Upper lobe of left lung (tissue), 6 donors: ENCODE results near the gene FBLN1. TPM values are rescaled to one million over a fixed set of nuclear protein-coding genes. Genes with fewer than 3 reads are reported as not detected.

Experiments used
- ATAC-seq, 2 donors: fragments of 200-7000 bp; cut with Tn5 transposase; one replicate each; pipeline ENCODE4 v1.9.1; 2022; ENCODE audit warnings: mild to moderate bottlenecking in 2 of 2, moderate library complexity in 2 of 2; ENCODE audit not compliant: low FRiP score in 2 of 2
- DNase-seq, 2 donors: peaks; one replicate each; pipeline ENCODE4 v3.0.0-alpha.2; 2019 to 2020
- H3K27ac ChIP-seq, 4 donors: fragments of 200-600 bp; sonication (generic); one replicate each; pipeline ENCODE4 v1.5.1; 2016 to 2019
- H3K27me3 ChIP-seq, 4 donors: fragments of 200-600 bp; sonication (generic); one replicate each; pipeline ENCODE4 v1.5.1; 2017 to 2019
- H3K36me3 ChIP-seq, 4 donors: fragments of 200-600 bp; sonication (generic); one replicate each; pipeline ENCODE4 v1.5.1; 2016 to 2019
- H3K4me1 ChIP-seq, 4 donors: fragments of 200-600 bp; sonication (generic); one replicate each; pipeline ENCODE4 v1.5.1; 2018 to 2019
- H3K4me3 ChIP-seq, 4 donors: fragments of 200-600 bp; sonication (generic); one replicate each; pipeline ENCODE4 v1.5.1; 2017 to 2019; ENCODE audit warnings: mild to moderate bottlenecking in 2 of 4, moderate library complexity in 1 of 4
- H3K9me3 ChIP-seq, 4 donors: fragments of 200-600 bp; sonication (generic); one replicate each; pipeline ENCODE4 v1.5.1; 2018 to 2019
- CTCF ChIP-seq, 6 experiments: fragments of 450-650 bp in 4 of 6; fragments of 200-600 bp in 2 of 6; sonication (generic) in 2 of 6; IDR thresholded peaks; one replicate each; pipeline ENCODE4 v1.5.1; 2016 to 2019; ENCODE audit warnings: antibody characterized with exemption in 6 of 6
- EP300 ChIP-seq, 4 donors: sonication (generic); formaldehyde crosslinking; IDR thresholded peaks; one replicate each; pipeline ENCODE4 v1.5.1; 2017; ENCODE audit warnings: antibody characterized with exemption in 4 of 4, control low read depth in 2 of 4
- POLR2A ChIP-seq, 4 donors: fragments of 450-650 bp; IDR thresholded peaks; one replicate each; pipeline ENCODE4 v1.5.1; 2016 to 2017; ENCODE audit warnings: antibody characterized with exemption in 4 of 4, mild to moderate bottlenecking in 2 of 4
- POLR2AphosphoS5 ChIP-seq, 2 donors: sonication (generic); formaldehyde crosslinking; IDR thresholded peaks; one replicate each; pipeline ENCODE4 v1.5.1; 2017; ENCODE audit warnings: antibody characterized with exemption in 2 of 2
- WGBS, 2 donors: methylation state at CpG; one replicate each; pipeline ENCODE4 v1.1.5; 2017 to 2018; 5-methylcytosine and 5-hydroxymethylcytosine counted together
- total RNA-seq, 6 donors: library from RNA; depleted of rRNA in 4 of 6; stranded (reverse); fragments of >200 nt in 4 of 6; gene quantifications; one replicate each; pipeline versions ENCODE4 v1.1.0 to v1.2.1, GENCODE V29; 2016 to 2021
- donor health status: DM: no; HTN: no; CAD: no; lungs with moderate emphysema.
- donor health status: DM: no; HTN: yes; CAD: no; lungs with severe emphysema.

Gene FBLN1
- total RNA-seq, 6 donors from 2014 or later = 63.9 to 523 (median 207) TPM

- H3K27ac ChIP-seq = no peak overlapping the region
- peaks cover 0 to 12% (median 6%) of the 10 kb centered on the region in 4 donors for H3K9me3 ChIP-seq
- 87 to 89% methylated on average over 7 of the region's 7 CpGs for WGBS, 2 donors
- no peak overlapping the region for H3K4me3 ChIP-seq
- TF ChIP-seq CTCF (IDR thresholded peaks at IDR 0.05) (no peak), POLR2A (IDR thresholded peaks at IDR 0.05) (no peak), POLR2AphosphoS5 (IDR thresholded peaks at IDR 0.05) (no peak), EP300 (IDR thresholded peaks at IDR 0.05) (no peak)
- H3K4me1 ChIP-seq = peaks cover 2 to 5% (median 3%) of the 10 kb centered on the region in 4 donors
- peaks cover 0 to 7% (median 0%) of the 10 kb centered on the region in 4 donors for H3K36me3 ChIP-seq
- ATAC-seq (no peak), DNase-seq (no peak)
- H3K27me3 ChIP-seq = no peaks in the 10 kb centered on the region
These were observed 72.5 kb downstream of the FBLN1 start for GRCh38 chr22:45575173-45575572.

GRCh38 chr22:45575607-45576272 lies 73.1 kb downstream of the FBLN1 start:
- Histone ChIP-seq H3K27ac (no peak overlapping the region), H3K4me1 (peaks cover 2 to 5% (median 3%) of the 10 kb centered on the region in 4 donors), H3K4me3 (no peak overlapping the region), H3K36me3 (peaks cover 0 to 8% (median 0%) of the 10 kb centered on the region in 4 donors), H3K27me3 (no peaks in the 10 kb centered on the region), H3K9me3 (peaks cover 0 to 11% (median 4%) of the 10 kb centered on the region in 4 donors)
- DNase-seq (no peak), ATAC-seq (no peak)
- no peak for TF ChIP-seq CTCF (IDR thresholded peaks at IDR 0.05)
- TF ChIP-seq POLR2A (IDR thresholded peaks at IDR 0.05) = no peak
- no peak for TF ChIP-seq EP300 (IDR thresholded peaks at IDR 0.05)
- WGBS, 2 donors = 73 to 75% methylated on average over 6 to 18 of the region's 18 CpGs

GRCh38 chr22:45576273-45576625 lies 73.6 kb downstream of the FBLN1 start:
- no peak for ATAC-seq

GRCh38 chr22:45576730-45577464 lies 74.2 kb downstream of the FBLN1 start:
- Histone ChIP-seq H3K9me3 (peaks cover 0 to under 1% (median 0%) of the 10 kb centered on the region in 4 donors), H3K27me3 (no peaks in the 10 kb centered on the region), H3K36me3 (peaks cover 0 to 8% (median 0%) of the 10 kb centered on the region in 4 donors), H3K4me3 (no peak overlapping the region), H3K4me1 (peaks cover 2 to 5% (median 3%) of the 10 kb centered on the region in 4 donors), H3K27ac (no peak overlapping the region)
- DNase-seq (no peak), ATAC-seq (no peak)
- WGBS, 2 donors = 88 to 91% methylated on average over 19 of the region's 19 CpGs
- TF ChIP-seq EP300 (IDR thresholded peaks at IDR 0.05) (no peak), CTCF (IDR thresholded peaks at IDR 0.05) (no peak), POLR2A (IDR thresholded peaks at IDR 0.05) (no peak), POLR2AphosphoS5 (IDR thresholded peaks at IDR 0.05) (no peak)

More at GRCh38 chr22:45576273-45576625, 73.6 kb downstream of the FBLN1 start:
- peaks cover 0 to 7% (median 3%) of the 10 kb centered on the region in 4 donors for H3K9me3 ChIP-seq
- DNase-seq = no peak
- H3K4me1 ChIP-seq = peaks cover 2 to 5% (median 3%) of the 10 kb centered on the region in 4 donors
- H3K36me3 ChIP-seq = peaks cover 0 to 8% (median 0%) of the 10 kb centered on the region in 4 donors
- no peak overlapping the region for H3K27ac ChIP-seq
- 84 to 91% methylated on average over 6 to 8 of the region's 8 CpGs for WGBS, 2 donors
- no peaks in the 10 kb centered on the region for H3K27me3 ChIP-seq
- no peak for TF ChIP-seq POLR2AphosphoS5 (IDR thresholded peaks at IDR 0.05)
- TF ChIP-seq EP300 (IDR thresholded peaks at IDR 0.05) = no peak
- no peak for TF ChIP-seq CTCF (IDR thresholded peaks at IDR 0.05)
- no peak for TF ChIP-seq POLR2A (IDR thresholded peaks at IDR 0.05)
- no peak overlapping the region for H3K4me3 ChIP-seq
